Neural crest cell (in vitro differentiated cells): ENCODE measurements around the gene MAP3K10. TPM values are rescaled to one million over a fixed set of nuclear protein-coding genes. Genes with fewer than 3 reads are reported as not detected.

Experiments used
- DNase-seq: peaks from one replicate; pipeline ENCODE4 v3.0.0; 2021; ENCODE audit warnings: low read depth, mixed read lengths, low spot score
- H3K27ac Mint-ChIP-seq: one replicate; pipeline ENCODE4 v1.8.0; 2021; ENCODE audit warnings: mild to moderate bottlenecking, mixed read lengths; ENCODE audit not compliant: unreplicated experiment
- H3K27me3 Mint-ChIP-seq: 2 replicates; pipeline ENCODE4 v1.8.0; 2021; ENCODE audit warnings: low read depth, mild to moderate bottlenecking, mixed read lengths
- H3K36me3 Mint-ChIP-seq: 2 replicates; pipeline ENCODE4 v1.8.0; 2021; ENCODE audit warnings: low read depth, mild to moderate bottlenecking, mixed read lengths
- H3K4me1 Mint-ChIP-seq: 2 replicates; pipeline ENCODE4 v1.8.0; 2021; ENCODE audit warnings: mixed read lengths
- H3K4me3 Mint-ChIP-seq: one replicate; pipeline ENCODE4 v1.8.0; 2021; ENCODE audit warnings: mild to moderate bottlenecking, mixed read lengths
- H3K9me3 Mint-ChIP-seq: 2 replicates; pipeline ENCODE4 v1.8.0; 2021; ENCODE audit warnings: mixed read lengths
- CTCF ChIP-seq: fragments of 200-600 bp; sonication (generic); conservative IDR thresholded peaks from 2 replicates; pipeline ENCODE4 v1.5.0; 2021; ENCODE audit warnings: antibody characterized with exemption, mild to moderate bottlenecking
- total RNA-seq: library from RNA; stranded (reverse); gene quantifications from 2 replicates; pipeline ENCODE4 v1.2.1, GENCODE V29; 2021

MAP3K10 gene
- total RNA-seq, 1 donor from 2014 or later, result 34.2 TPM

- Mint-ChIP-seq H3K36me3 (peaks cover 4% of the 10 kb centered on the region), H3K27me3 (no peaks in the 10 kb centered on the region)
Observed at GRCh38 chr19:40238775-40239174, 47.5 kb downstream of the MAP3K10 start.

DNA sequence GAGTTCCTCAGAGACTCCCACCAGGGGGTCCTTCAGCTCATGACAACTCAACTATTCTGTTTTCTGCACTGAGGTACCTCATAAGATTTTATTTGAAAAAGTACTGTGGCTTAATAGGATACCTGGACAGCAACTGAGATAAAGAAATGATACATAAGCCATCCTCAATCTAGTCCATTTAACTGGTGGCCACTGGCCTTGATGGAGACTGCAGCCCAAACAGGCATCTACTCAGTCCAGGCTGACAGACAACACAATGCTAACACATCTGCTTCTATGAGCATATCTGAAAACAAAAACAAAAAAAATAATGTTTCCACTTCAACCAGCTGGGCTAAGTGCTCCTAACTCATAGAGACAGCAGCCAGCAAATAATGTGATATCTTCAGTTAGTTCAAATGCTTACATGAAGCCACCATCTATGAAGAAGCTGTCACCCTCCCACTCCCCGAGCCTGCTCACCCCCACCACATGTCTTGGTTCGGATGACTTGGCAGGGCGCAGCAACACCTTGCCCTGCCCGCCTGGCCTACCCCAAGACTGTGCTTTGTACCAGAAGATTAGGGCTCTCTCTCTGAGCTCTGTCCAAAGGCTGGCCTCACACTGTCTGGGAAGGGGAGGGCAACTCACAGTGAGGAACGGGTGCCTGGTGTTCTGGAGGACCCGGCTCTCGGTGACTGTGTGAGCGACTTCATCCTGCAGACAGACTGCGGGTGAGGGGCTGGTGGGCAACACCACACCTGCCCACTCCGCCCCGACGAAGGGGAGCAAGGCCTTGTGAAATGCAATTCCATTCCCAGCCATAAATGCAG, 48.4 kb downstream of the MAP3K10 start:
- no peak for TF ChIP-seq CTCF
- no peaks in the 10 kb centered on the region for H3K9me3 Mint-ChIP-seq
- H3K36me3 Mint-ChIP-seq, result peaks cover 4% of the 10 kb centered on the region
- no peaks in the 10 kb centered on the region for H3K27me3 Mint-ChIP-seq
- H3K27ac Mint-ChIP-seq, result peak overlapping the region; percentile 19
- DNase-seq, result no peak
- peaks cover 4% of the 10 kb centered on the region for H3K4me1 Mint-ChIP-seq
- H3K4me3 Mint-ChIP-seq, result no peak overlapping the region

More at GRCh38 chr19:40238775-40239174, 47.5 kb downstream of the MAP3K10 start:
- H3K27ac Mint-ChIP-seq, result no peak overlapping the region
- TF ChIP-seq CTCF, result no peak
- H3K9me3 Mint-ChIP-seq, result no peaks in the 10 kb centered on the region
- DNase-seq, result no peak
- H3K4me1 Mint-ChIP-seq, result no peaks in the 10 kb centered on the region
- no peak overlapping the region for H3K4me3 Mint-ChIP-seq

DNA sequence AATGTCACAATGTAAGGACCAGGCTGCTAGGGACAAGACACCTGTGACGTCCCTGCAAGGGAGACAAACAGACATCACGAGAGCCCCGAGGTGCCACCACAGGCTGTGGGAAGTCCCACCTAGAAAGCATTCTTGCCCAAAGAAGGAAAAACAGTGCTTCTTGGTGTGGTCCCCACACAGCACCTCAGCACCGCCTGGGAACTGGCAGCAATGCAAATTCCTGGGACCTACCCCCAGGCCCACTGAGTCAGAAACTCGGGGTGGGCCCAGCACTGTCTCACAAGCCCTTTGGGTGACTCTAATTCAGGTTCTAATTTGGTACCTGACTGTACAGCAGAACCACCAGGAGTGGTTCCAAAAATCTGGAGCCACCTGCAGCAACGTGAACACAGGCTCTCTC, 49.1 kb downstream of the MAP3K10 start:
- no peak for TF ChIP-seq CTCF
- no peaks in the 10 kb centered on the region for H3K9me3 Mint-ChIP-seq
- no peak for DNase-seq
- H3K4me3 Mint-ChIP-seq, result no peak overlapping the region
- H3K36me3 Mint-ChIP-seq, result peaks cover 4% of the 10 kb centered on the region
- no peak overlapping the region for H3K27ac Mint-ChIP-seq
- peaks cover 11% of the 10 kb centered on the region for H3K4me1 Mint-ChIP-seq
- H3K27me3 Mint-ChIP-seq, result no peaks in the 10 kb centered on the region

- Mint-ChIP-seq H3K4me1 (peaks cover 11% of the 10 kb centered on the region), H3K27me3 (no peaks in the 10 kb centered on the region), H3K9me3 (no peaks in the 10 kb centered on the region), H3K36me3 (peaks cover 4% of the 10 kb centered on the region), H3K4me3 (no peak overlapping the region), H3K27ac (no peak overlapping the region)
- DNase-seq, result no peak
- TF ChIP-seq CTCF, result no peak
Observed at GRCh38 chr19:40241125-40241808, 50.0 kb downstream of the MAP3K10 start.

DNA sequence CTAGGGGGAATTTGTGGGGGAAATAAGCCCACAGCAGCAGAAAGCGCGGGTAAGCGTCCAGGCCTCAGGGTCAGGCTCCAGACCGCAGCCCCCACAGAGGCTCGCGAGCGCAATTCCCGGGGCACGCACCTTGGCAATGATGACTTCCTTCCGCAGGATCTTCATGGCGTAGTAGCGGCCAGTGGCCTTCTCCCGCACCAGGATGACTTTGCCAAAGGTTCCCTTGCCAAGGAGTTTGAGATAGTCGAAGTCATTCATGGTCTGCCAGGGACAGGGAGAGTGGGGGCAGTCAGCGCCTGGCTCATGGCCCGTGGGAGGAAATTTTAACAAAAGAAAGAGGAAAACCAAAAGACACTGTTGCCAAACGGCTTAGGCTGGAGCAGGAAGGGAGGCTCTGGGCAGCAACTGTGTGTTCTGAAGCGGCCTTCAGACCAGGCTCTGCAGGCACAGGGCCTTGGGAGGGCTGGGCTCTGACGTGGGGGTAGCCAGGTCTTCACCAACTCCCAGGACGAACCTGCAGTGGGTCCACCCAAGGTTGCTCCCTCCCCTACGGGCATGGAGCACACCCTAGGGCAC, 50.7 kb downstream of the MAP3K10 start:
- H3K9me3 Mint-ChIP-seq, result no peaks in the 10 kb centered on the region
- no peak for TF ChIP-seq CTCF

More for the DNA sequence above, 50.7 kb downstream of the MAP3K10 start:
- DNase-seq, result no peak
- Mint-ChIP-seq H3K4me3 (no peak overlapping the region), H3K36me3 (peaks cover 2% of the 10 kb centered on the region), H3K27me3 (no peaks in the 10 kb centered on the region), H3K4me1 (peaks cover 11% of the 10 kb centered on the region), H3K27ac (no peak overlapping the region)
